NCI-H1930 (cell line): ENCODE measurements around the gene TPPP3.
"Not testable (repeated sequence)": the region's sequence is repeated elsewhere in the genome, so short reads cannot be mapped to it uniquely, and the experiment has no call there.

Experiments used
- DNase-seq, 2 experiments: peaks; one replicate each; lab custom pipeline; 2025; lab: John Stamatoyannopoulos, UW

Gene TPPP3

DNA sequence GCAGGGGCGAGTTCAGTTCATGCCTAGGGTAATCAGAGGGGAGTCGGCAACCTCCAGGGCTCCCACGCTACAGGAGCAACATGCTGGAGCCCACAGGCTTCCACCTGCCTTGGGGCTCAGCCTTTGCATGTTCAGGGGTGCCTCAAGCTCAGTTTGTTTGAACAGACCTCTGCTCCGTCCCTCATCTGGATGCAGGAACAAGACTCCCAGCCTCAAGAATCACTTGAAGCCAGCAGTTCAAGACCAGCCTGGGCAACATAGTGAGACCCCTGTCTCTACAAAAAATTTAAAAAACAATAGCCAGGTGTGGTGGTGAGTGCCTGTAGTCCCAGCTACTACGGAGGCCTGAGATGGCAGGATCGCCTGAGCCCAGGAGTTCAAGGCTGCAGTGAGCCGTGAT is 32.7 kb upstream of the TPPP3 start:
- DNase-seq = no peak

- DNase-seq = no peak
Observed at GRCh38 chr16:67425580-67425979, 32.3 kb upstream of the TPPP3 start.

DNA sequence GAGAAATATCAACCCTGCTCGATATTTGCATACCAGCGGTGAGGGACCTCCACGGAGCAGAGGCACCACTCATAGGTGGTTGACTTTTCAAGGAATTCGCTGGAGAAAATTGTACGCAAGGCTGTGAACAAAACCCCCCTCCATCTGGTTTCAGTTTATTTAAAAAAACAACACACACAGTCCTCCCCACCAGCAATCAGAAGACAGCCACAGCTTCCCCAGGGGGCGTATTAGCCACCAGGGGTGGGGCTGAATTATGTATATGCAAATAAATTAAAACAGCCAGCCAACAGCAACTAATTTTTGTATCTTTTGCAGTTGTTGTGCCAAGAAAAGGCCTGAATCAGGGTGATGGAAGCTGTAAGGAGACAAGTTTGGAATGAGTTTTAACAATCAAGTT is 31.8 kb upstream of the TPPP3 start:
- DNase-seq = no peak

DNA sequence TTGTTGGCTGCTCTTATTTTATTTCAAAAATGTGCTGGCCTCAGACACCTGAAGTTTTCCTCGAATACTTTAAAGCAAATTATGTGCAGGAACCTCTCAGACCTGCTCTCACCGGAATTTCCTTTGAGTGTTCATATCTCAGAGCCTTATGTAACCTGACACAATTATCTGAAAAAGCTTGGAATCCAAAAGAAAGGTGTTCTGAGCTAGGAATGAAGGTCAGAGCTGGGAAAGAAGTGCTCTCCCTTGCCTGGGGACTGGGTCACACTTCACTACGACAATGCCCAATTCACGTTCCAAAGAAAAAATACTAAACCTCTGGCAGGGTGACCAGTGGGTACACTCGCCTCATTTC is 30.9 kb upstream of the TPPP3 start:
- no peak for DNase-seq

GRCh38 chr16:67423611-67424260 is 30.4 kb upstream of the TPPP3 start:
- DNase-seq = no peak

DNA sequence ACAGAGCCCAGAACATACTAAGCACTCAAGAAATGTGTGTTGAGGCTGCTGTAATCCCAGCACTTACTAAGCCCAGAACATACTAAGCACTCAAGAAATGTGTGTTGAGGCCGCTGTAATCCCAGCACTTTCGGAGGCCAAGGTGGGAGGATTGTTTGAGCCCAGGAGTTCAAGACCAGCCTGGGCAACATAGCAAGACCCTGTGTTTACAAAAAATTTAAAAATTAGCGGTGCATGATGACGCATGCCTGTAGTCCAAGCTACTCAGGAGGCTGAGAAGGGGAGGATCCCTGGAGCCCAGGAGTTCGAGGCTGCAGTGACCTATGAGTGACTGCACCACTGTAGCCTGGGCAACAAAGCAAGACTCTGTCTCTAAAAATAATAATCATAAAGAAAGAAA is 29.7 kb upstream of the TPPP3 start:
- DNase-seq = no peak

DNA sequence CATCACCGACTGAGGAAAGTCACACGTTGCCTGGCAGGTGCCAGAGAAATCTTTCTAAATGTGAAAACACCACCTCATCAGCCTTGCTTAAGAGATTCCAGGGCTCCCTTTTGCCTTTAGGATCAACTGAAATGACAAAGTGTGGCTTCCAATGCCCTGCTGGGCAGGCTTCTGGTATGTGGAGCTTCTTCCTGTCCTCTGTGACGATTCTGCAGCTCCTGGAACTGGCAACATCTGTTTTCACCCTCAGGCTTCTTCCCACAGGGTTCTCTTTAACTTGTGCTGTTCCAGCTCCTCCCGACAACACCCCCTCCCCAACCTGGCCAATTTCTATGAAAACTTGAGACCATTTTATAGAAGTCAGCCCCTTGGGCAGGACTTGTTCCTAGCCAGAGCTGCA is 27.7 kb upstream of the TPPP3 start:
- no peak for DNase-seq

GRCh38 chr16:67419931-67420330 is 26.6 kb upstream of the TPPP3 start:
- DNase-seq = no peak

- no peak for DNase-seq
Observed at GRCh38 chr16:67419502-67419901, 26.2 kb upstream of the TPPP3 start.

DNA sequence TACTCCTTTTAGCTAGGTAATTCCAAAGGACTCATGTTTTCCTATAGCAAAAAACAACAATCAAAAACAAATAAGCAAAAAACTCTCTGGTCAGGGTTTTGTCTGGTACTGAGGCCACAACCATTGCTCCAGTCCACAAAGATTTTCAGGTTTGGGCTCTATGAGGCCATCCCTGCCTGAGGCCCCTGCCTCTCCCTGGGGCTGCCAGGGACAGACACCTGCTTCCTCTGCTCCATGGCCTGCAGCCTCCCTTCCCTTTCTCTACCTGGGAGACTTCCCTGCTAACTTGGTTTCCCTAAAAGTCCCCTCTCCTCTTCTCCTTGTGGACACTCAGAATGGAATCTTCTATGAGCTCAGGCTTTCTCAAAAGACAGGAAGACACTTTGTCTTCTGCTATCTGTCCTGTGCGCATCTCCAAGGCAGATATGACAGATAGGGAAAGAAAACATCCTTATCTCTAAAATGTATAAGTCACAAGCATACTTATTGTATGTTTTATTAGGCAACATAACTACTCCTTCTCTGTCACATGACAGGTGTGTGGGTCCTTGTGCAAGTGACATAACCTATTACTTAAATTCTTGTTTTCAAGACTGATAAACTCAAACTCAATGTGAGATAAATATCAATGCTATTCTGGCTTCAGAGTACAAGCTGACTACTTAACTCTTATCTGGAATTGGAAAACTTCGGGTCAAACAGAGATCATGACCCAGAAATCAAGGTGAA is 24.2 kb upstream of the TPPP3 start:
- no peak for DNase-seq

DNA sequence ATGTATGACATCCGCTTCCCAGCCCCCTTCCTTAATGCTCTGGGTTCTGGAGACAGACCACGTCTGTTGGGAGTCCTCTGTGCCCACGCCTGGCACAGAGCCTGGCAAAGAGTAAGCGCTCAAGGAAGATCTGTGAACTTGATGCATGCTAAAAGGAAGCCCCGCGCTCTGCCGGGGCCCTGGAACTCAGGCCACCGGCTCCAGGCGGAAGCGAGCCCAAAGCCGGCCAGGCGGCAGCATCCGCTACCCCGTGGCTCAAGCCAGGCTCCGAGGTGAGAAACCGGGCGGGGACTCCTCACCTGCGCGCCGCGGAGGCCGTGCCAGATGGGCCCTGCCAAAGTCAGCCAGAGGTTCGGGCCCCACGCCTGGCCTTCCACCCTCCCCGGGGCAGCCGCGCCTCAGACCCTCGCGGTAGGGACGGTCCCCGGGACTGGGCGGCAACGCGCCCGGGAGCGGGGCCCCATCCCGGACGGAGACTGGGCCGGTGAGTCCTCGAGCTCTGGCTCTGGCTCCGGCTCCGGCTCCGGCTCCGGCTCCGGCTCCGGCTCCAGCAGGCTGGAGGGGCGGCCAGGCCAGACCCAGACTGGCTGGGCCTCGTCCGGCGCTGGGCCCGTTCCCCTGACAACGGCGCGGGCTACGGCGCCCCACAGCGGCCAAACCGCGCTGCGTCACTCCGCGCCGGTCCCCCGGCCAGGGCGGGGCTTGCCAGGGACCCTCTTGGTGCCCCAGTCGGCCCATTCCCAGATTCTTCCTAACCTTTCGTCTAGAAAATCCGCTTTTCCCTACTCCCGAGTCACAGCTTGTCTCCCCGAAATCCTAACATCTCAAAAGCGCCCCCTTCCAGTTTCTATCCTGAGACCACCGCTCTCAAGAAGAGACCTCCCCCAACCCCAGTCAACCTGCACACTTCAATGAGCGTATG is 22.8 kb upstream of the TPPP3 start, which contains the start of gene ZDHHC1:
ZDHHC1 (minus strand) TSS at position 606 of the 922 bp plus-strand sequence. CDS start 8,702 bp downstream, outside the sequence.
- peak in 1 of 2 experiments; percentile 44 for DNase-seq

- not testable (repeated sequence) for DNase-seq
Observed at GRCh38 chr16:67415421-67415820, 22.1 kb upstream of the TPPP3 start.

GRCh38 chr16:67413978-67414911 is 20.9 kb upstream of the TPPP3 start:
- no peak for DNase-seq

DNA sequence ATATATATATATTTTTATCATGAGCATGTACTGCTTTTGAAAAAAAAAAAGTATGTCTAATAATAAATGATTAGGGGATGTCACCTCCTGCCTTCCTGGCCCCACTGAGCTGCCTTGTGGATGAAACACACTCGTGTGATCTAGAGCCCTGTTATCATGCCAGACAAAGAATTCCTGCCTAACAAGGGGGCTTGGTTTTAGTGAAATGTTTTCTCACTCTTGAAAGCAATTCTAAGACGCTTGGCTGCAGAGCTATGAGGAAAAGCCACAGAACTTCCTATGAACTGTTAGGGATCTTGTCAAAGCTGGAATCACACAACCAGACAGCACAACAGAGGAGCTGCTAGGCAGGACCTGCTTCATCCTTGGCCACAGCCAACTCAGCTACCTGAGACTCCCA is 19.0 kb upstream of the TPPP3 start:
- DNase-seq = no peak

DNA sequence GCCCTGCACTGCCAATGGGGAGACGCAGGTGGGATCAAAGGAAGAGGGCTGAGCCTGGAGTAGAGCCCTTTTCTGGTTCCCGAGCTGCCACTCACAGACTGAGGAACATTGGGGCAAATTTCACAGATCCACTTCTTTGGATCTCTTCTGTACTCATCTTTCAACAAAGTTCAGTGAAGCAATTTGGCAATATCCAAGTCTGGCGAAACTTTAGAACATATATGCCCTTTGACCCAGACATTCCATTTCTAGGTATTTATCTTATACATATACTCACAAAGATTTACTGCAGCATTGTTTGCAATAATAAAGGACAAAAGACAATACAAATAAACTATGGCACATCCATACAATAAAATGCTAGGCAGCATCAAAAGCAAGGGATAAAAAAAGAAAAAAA is 18.0 kb upstream of the TPPP3 start:
- DNase-seq = no peak

DNA sequence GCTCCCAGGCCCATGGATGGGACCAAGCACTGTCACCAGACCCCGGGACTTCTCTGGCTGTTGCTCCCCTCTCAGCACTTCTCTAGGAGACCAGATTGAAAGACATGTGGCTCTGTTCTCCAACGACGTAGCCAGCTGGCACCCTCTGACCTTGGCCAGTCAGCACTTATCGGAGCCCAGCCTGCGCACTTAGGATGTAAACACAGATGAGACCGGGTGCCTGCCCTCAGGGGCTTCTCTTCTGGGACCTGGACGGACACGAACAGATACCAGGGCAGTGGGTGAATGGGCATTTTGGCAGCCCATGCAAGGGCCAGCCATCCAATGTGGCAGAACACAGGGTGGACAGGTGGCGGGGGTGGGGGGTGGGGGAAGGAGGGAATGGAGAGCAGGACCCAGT is 16.3 kb upstream of the TPPP3 start:
- no peak for DNase-seq

GRCh38 chr16:67407788-67408452 is 14.6 kb upstream of the TPPP3 start:
- DNase-seq = no peak

GRCh38 chr16:67407176-67407787 is 14.0 kb upstream of the TPPP3 start:
- DNase-seq = no peak

GRCh38 chr16:67406111-67406971 is 13.0 kb upstream of the TPPP3 start:
- no peak for DNase-seq

DNA sequence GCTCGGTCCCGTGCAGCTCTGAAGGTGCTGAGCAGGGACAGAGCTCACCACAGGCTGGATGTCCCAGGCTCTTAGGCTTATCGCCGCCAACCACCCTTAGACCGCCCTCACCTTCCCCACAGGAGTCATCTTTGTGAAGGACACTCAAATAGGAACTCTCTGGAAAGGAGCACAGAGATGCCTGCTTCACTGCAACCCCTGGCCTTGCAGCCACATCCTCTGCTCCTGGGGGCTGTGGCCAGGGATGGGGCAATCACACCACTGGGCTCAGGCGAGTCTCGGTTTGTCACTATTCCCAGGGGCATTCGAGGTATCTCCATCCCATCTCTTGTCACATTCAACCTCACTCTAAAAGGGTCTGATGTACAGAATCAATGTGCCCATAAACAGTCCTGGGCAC is 12.0 kb upstream of the TPPP3 start:
- no peak for DNase-seq
